ENCODE results near the gene GPR146.

The GPR146 gene

DNA sequence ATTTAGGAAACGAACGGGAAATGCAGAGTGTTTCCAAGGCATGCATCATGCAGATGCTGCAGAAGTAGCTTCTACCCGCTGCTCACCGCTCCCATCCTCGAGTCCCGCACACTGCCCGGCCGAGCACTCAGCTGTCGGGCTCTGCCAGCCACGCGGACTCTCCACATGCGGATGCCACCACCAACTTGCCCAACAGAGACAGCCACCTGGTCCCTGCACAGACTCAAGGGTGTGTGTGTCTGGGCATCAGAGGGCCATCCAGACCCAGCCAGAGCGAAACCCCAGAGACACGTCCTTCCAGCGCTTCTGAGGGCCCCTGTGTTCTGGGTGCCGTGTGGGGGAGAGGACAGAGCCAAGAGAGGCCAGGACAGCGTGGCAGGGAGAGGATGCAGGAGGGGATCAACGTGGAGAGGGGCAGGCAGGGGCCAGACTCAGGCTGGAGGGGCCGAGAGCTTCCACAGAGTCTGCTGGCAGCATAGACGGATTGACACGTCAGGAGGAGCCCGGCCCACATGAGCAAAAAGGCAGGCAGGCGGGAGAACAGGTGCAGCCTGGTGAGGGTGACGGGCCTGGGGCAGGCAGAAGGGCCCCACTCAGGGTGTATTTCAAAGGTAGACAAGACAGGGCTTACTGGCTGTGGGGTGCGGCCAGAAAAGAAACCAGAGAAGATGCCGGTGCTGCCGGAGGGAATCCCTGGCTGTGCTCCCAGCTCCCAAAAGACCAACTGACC lies 61.9 kb downstream of the GPR146 start:
- Histone ChIP-seq H3K27ac (ENCODE audit: low read length) (no peak overlapping the region), H3K27me3 (ENCODE audit: insufficient read depth, low read length) (no peaks in the 10 kb centered on the region), H3K9me3 (ENCODE audit: insufficient read depth, low read depth, low read length) (no peaks in the 10 kb centered on the region), H3K4me1 (ENCODE audit: insufficient read depth, low read length) (no peaks in the 10 kb centered on the region), H3K9ac (ENCODE audit: low read depth, low read length) (no peak overlapping the region), H3K4me3 (ENCODE audit: low read length) (no peak overlapping the region), H3K36me3 (ENCODE audit: insufficient read depth, low read depth, low read length) (no peaks in the 10 kb centered on the region)

DNA sequence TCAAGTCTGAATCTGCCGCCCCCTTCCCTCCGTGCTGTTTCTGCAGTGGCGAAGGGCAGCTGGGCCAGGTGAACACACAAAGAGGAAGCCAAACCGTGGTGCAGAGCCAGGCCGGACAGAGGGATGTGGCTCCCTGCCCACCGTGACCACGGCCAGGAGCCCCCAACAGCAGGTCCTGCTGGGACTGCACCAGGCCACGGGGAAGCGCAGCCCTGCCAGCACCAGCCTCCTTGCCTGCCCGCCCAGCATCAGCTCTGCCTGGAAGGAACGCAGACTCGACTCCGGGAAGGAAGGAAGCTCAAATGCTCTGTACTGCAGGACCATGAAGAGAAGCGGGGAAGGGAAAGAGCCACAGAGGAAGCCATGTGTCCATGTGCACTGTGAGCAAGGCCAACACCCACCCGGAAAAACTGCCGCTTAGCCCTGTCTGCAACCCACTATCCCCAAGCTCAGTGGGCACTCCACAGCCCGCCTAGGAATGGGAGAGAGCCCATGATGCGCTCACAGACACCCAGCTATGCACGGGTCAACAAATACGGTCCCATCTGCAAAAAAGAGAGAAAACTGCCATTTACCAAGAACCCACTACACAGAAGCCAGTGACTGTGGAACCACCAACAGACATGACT lies 62.6 kb downstream of the GPR146 start:
- H3K9me3 ChIP-seq (ENCODE audit: insufficient read depth, low read depth, low read length) = no peaks in the 10 kb centered on the region
- no peaks in the 10 kb centered on the region for H3K36me3 ChIP-seq (ENCODE audit: insufficient read depth, low read depth, low read length)
- no peak overlapping the region for H3K27ac ChIP-seq (ENCODE audit: low read length)
- no peak overlapping the region for H3K4me3 ChIP-seq (ENCODE audit: low read length)
- no peaks in the 10 kb centered on the region for H3K27me3 ChIP-seq (ENCODE audit: insufficient read depth, low read length)
- no peaks in the 10 kb centered on the region for H3K4me1 ChIP-seq (ENCODE audit: insufficient read depth, low read length)
- H3K9ac ChIP-seq (ENCODE audit: low read depth, low read length) = no peak overlapping the region

DNA sequence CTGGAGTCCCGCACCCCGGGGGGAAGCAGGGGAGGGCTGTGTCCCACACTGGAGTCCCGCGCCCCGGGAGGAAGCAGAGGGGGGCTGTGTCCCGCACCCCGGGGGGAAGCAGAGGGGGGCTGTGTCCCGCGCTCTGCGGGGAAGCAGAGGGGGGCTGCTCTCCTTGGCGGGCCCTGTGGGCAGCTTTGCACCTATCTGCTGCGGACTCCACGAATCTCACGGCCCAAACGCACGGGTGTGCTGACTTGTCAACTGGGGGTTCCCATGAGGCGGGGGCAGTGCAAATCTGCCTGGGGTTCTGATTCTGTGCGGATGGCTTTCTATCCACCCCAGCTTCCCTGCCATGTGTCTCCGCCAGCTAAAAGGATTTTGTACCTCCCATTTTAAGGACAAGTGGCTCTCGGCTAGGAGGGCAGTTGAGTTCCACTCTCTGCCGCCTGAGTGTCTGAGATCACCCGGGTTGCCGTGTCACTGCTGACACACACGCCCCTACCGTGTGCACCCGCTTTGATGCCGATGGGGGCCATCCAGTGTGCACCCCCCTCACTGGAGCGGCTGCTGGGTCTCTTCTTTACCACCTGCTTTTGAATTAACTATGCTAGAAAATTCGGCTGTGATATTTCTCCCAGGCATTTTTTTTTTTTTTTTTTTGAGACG lies 64.0 kb downstream of the GPR146 start:
- Histone ChIP-seq H3K4me1 (ENCODE audit: insufficient read depth, low read length) (no peaks in the 10 kb centered on the region), H3K9ac (ENCODE audit: low read depth, low read length) (no peak overlapping the region), H3K27ac (ENCODE audit: low read length) (no peak overlapping the region), H3K36me3 (ENCODE audit: insufficient read depth, low read depth, low read length) (no peaks in the 10 kb centered on the region), H3K27me3 (ENCODE audit: insufficient read depth, low read length) (no peaks in the 10 kb centered on the region), H3K9me3 (ENCODE audit: insufficient read depth, low read depth, low read length) (no peaks in the 10 kb centered on the region), H3K4me3 (ENCODE audit: low read length) (no peak overlapping the region)

Measured in iPS-20b (cell line).